CD1c-positive myeloid dendritic cell (primary cell): Measurements from ENCODE around the gene HERC4.

Experiments used
- DNase-seq: peaks from one replicate; pipeline ENCODE4 v3.0.0-alpha.2; 2016; ENCODE audit errors: extremely low spot score

Gene HERC4, protein sequence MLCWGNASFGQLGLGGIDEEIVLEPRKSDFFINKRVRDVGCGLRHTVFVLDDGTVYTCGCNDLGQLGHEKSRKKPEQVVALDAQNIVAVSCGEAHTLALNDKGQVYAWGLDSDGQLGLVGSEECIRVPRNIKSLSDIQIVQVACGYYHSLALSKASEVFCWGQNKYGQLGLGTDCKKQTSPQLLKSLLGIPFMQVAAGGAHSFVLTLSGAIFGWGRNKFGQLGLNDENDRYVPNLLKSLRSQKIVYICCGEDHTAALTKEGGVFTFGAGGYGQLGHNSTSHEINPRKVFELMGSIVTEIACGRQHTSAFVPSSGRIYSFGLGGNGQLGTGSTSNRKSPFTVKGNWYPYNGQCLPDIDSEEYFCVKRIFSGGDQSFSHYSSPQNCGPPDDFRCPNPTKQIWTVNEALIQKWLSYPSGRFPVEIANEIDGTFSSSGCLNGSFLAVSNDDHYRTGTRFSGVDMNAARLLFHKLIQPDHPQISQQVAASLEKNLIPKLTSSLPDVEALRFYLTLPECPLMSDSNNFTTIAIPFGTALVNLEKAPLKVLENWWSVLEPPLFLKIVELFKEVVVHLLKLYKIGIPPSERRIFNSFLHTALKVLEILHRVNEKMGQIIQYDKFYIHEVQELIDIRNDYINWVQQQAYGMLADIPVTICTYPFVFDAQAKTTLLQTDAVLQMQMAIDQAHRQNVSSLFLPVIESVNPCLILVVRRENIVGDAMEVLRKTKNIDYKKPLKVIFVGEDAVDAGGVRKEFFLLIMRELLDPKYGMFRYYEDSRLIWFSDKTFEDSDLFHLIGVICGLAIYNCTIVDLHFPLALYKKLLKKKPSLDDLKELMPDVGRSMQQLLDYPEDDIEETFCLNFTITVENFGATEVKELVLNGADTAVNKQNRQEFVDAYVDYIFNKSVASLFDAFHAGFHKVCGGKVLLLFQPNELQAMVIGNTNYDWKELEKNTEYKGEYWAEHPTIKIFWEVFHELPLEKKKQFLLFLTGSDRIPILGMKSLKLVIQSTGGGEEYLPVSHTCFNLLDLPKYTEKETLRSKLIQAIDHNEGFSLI

DNA sequence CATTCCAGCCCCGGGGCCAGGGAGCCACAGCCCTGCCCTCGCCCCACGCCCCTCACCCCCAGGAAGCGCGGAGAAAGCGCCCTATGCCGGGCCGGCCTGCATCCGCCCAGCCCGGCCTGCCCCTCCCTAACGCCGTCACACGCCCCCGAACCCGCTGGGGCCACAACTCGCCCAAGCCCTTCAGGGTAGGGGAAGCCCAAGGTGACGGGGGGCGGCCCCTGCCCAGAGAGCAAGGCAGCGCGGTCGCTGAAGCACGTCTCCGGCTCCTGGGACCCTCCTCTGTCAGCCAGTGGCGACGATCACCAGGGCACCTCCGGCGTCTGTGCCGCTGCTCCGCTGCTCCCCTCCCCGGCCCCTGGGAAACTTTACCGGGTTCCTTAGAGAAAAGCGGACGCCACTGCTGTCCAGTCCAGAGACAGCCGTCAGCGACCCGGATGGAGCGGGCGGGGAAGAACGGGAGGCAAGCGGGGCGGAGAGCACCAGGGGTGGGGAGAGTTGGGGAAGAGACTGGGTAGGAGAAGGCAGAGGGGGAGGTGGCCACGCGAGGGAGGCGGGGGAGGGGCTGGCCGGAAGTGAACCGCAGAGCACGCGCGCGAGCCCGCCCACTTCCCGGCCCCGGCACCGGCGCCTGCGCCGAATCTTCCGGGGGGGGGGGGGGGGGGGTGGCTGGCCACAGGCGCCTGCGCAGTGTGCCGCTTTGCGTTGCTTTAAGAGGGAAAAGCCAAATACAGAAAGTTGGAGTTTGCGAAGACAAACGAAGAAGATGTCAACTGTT, at the start of gene HERC4:
Gene HERC4, minus strand, starts transcription at position 509 of the 775 bp plus-strand sequence. CDS start 2,175 bp downstream, outside the sequence.
- DNase-seq = peak; percentile 95

DNA sequence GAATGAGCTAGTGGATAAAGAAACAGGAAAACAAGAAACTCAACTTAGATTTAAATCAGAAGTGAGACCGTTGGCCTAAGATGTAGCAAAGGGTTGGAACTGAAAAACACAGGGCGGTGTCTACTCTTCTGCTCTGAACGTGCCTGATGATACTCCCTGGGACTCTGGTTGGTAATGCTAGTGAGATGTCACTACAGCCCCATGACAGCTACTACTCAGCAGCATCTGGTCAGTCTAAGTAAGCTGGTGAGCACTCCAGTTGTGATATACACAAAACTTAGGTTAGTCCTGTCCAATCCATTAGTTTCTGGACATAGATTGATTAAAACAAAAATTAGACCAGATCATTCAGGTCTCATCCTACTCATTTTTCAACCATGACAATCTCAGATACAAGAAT, 49.6 kb upstream of the HERC4 start:
- no peak for DNase-seq

DNA sequence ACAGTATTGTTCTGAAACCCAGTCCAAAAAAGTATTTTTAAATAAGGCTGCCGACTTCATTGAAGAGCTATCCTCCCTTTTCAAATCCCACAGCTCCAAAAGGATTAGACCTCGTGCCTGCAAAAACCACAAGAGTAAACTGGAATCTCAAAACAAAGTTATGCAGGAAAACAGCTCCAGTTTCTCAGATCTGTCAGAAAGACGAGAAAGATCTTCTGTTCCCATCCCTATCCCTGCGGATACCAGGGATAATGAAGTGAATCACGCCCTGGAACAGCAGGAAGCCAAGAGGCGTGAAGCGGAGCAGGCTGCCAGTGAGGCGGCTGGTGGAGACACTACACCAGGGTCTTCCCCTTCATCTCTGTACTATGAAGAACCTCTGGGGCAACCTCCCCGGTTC, 46.8 kb upstream of the HERC4 start:
- no peak for DNase-seq

DNA sequence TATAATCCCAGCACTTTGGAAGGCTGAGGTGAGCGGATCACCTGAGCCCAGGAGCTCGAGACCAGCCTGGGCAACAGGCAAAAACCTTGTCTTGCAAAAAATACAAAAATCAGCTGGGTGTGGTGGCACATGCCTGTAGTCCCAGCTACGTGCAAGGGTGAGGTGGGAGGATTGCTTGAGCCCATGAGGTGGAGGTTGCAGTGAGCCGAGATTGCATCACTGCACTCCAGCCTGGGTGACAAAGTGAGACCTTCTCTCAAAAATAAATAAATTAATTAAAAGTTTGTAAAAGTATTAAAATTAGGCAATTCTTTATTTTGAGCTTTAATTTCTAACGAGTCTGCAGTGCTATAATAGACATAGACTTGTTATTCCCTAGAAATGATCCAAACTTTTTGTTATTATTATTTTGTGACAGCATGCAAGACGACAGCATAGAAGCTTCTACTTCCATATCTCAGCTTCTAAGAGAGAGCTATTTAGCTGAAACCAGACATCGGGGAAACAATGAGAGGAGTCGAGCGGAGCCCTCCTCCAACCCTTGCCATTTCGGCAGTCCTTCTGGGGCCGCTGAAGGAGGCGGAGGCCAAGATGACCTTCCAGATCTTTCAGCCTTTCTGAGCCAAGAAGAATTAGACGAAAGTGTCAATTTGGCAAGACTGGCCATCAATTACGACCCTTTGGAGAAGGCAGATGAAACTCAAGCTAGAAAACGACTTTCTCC, 46.1 kb upstream of the HERC4 start:
- no peak for DNase-seq

DNA sequence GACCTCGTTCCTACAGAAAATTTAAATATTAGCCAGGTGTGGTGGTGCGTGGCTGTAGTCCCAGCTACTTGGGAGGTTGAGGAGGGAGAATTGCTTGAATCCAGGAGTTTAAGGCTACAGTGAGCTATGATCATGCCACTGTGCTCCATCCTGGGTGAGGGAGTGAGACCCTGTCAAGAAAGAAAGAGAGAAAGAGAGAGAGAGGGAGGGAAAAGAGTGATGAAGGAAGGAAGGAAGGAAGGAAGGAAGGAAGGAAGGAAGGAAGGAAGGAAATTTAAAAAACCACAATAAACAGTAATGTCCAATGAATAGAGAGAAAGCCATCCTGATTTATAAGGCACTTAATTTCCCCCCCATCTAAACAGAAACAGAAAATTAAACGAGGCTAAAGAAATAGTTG, 43.6 kb upstream of the HERC4 start:
- DNase-seq = no peak

DNA sequence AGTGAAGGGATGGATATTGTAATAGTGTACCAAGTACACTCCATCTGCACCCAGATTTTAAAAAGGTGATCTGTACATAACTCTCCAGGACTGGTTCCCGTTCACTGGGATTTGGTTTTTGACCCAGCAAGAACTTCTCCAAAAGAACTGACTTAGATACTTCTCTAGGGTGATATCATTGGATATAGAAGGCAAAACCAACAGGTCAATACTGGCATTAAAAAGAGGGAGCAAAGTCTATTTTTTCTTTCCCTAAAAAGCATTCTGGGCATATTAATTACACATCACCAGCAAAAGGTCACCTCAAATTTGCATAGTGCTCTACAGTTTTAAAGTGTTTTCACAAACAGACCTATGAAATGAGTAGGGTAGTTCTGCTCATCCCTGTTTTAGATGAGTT, 37.8 kb upstream of the HERC4 start:
- no peak for DNase-seq

DNA sequence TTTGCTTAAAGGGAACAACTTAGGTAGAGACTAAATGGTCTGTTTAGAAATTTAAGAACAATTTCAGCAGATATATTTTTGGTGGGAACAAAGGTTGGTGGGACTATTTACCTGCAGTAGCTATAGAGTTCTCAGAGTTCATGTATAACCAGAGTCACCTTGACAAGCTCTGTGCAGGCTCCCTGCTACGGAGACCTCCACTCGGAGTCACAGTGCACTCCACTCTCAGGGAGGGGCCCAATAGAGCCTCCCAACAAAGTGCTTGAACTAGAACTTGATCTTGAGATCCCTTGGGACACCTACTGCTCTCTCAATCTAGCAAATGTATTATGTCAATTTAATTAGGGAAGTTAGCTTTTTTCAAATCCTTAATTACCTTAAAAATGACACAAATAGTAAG, 36.5 kb upstream of the HERC4 start:
- no peak for DNase-seq

DNA sequence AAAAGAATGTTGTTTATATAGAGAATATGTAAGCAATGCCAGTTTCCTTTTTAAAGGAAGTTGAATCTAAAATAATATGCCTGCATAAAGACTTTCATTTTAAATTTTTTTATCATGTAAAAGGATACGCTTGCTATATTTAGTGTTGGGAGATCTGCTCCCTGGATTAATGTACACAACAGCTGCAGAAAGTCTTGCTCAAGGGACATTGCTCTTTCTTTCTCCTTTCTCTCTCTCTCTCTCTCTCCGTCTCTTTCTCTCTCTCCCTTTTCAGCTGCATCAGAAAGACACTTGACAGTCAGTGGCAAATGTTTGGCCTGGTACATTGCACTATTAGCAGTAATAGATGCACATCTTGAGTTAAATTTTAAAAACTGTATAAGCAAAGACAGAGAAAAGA, 34.9 kb upstream of the HERC4 start:
- DNase-seq = no peak

DNA sequence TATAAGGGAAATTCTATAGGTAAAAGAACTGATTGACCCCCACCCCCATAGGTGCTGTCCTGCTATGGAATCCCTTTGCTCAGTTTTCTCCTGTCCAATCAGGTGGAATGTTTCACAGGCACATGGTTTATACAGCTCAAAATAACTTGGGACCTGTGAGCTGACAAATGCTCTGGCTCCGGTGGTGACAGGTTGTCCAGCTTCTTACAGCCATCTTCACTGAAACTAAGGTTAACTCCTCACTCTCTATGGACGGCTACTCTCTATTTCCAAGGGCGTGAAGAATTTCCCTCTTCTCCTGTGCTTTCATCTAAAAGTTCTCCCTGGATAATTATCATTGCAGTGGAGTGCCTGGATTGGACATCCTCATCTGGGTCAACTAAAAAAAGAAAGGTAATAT, 34.2 kb upstream of the HERC4 start, which contains the start of gene MYPN:
Gene MYPN, plus strand, starts transcription at position 158 of the 400 bp plus-strand sequence. CDS start 11,951 bp downstream, outside the sequence.
- DNase-seq = no peak

DNA sequence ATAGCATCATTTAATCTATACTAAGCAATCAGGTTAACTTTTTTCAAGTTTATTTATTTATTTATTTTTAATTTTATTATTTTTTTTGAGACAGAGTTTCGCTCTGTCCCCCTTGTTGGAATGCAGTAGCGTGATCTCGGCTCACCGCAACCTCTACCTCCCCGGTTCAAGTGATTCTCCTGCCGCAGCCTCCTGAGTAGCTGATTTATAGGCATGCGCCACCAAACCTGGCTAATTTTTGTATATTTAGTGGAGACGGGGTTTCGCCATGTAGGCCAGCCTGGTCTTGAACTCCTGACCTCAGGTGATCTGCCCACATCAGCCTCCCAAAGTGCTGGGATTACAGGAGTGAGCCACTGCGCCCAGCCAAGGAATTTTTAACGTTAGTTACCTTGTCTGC, 33.6 kb upstream of the HERC4 start:
- DNase-seq = no peak

DNA sequence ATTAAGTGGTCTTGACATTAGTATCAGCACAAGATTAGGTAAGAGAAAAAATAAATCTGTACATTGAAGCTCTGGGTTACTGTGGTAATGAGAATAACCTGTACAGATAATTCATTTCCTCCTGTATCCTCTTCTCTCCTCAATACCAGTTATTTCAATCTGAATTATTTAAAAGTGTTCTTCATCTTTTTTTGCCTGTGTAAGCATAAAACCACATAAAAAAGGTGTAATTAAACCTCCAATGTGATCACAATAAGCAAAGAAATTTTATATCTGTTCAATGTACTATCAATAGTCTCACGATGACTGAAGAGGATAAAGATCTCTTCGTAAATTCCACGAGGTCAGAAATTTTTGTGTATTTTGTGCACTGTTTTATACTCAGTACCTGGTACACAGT, 33.0 kb upstream of the HERC4 start:
- DNase-seq = no peak

DNA sequence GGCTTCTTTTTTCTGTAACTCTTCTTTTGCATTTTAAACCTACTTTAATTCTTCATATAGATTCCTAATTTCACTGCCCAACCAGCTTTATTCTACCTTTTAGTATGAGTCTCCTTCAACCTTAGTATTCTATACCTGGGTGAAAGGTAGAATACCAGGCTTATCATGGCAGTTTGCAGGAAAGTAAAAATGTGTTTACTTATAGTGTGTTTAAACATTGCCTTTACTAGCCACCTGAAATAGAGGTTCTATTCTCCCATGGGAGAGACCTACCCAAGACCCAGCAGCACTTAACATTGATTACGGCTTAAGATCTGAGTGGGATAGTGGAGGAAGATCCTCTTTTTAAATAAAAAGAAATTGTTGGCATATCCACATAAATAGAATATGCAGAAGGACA, 32.6 kb upstream of the HERC4 start:
- DNase-seq = no peak

DNA sequence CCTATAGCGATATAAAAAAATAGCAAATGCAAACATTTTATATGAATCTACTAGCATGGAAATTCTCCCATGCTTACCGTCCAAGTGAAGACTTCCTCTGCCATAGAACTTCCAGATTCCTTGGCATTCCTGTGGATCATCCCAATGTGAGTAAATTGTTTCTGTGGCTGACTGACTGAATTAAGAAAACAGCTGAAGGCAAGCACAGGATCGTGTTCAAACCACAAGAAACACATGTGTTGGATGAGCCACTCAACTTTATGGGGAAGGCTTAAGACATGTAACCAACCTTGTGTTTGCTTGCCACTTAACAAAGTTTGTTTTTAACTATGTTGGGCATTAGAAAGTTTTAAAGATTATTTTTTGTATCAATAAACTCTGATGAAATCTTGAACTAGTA, 31.6 kb upstream of the HERC4 start:
- DNase-seq = no peak

DNA sequence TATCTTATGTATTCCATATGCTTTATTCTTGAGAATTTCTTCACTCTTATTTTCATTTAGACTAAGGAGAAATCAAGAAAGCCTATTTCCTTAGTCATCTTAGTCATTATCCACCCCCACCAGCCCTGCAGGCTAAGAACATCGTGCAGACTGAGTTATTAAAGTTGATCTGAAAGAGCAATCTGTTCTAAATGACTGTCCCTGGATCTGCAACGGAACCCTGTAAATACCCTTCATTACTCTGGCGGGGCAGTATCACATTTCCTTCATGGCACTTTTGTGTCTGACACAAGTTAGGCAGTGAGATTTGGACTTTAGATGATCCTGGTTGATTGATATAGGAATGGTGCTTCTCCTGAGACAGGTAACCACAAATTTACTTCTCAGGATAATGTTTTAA, 30.7 kb upstream of the HERC4 start:
- DNase-seq = no peak

DNA sequence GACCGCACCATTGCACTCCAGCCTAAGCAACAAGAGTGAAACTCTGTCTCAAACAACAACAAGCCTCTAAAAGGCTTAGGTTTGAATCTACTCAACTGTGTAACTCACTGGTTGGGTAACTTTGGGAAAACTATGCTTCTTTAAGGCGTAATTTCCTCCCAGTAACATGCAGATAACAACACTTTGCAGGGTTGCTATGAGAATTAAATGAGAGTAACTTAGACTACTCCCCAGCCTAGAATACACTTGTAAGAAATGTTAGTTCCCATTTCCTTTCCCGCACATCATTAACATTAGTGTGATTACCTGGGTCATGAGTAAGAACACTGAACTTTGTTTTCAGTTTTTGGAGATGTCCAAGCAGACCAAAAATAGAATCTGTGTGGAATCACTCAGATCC, 28.8 kb upstream of the HERC4 start:
- DNase-seq = no peak

DNA sequence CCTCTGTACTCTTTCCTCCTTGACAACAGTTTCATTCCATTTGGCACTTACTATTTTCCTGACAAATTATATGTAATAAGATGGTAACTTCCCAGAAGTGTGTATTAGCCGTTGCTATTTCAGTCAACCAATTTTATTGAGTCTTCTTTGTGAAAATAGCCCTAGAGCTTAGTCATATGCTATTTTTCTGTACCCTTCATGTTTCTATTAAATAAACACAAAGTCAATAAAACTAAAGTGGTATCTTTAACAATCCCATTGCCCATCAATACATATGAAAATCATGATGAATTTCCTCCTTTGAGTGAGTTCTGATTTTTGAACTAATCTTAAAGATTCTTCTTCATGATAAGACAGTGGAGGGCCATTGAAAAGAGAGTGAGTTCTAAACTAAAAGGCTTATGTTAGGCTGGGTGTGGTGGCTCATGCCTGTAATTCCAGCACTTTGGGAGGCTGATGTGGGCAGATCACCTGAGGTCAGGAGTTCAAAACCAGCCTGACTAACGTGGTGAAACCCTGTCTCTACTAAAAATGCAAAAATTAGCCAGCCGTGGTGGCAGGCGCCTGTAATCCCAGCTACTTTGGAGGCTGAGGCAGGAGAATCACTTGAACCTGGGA, 28.3 kb upstream of the HERC4 start:
- no peak for DNase-seq

DNA sequence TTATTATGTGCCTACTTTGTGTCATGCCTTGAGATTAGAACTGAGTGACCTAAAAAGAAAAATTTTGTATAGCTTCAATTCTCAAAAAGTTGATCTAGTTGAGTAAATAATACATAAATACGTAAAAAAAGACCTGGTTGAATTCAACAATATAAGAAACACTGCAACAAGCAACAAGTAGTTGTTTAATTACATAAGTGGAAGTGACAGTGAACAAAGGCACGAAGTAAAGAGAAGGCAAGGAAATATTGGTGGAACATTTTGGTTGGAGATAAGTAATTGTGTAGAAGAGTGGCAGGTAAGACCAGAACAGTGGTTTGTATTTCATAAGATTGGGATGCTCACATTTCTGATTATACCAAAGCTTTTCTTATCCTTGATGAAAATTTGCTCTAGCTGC, 26.0 kb upstream of the HERC4 start:
- no peak for DNase-seq

DNA sequence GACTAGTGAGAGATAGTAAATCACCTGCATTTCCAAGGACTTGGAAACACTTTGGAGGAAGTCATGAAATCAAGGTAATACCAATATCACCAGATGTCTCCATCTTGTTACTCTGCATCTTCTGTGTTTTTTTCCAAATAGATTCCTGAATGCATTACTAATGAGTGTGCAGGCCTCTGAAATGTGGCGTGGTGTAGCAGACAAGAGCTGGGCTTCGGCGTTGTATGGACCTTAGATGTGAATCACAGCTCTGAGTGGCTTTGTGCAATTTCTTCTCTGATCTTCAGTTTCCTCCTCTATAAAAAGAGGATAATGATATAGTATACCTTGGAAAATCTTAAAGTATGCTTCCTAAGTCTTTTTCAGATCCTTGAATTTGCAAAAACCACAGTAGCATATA, 24.7 kb upstream of the HERC4 start:
- DNase-seq = no peak

DNA sequence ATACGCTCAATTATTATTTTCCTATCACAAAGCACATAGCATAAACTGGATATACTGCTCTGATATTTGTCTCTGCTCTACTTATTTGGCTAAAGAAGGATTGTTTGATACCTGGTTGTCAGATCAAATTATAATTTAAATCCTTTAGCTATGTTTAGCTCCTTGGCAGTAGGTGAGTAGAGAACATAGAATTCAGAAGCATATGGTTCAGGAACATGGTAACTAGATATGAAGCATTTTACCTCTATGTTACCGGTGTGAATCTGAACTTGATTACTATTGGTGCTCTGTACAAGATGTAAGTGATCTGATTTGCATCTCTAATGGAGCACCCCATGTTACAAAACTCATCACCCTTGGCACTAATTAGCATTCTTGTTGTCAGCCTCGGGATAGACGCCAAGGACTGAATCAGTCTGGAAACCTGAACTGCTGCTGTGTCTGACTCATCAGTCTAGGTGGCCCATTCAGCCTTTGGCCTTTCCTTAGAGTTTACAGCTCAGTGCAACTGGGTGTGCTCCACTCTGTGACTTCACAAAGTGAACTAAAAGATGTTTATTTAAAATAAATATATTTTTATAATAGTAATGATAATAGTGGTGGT, 21.9 kb upstream of the HERC4 start:
- no peak for DNase-seq

DNA sequence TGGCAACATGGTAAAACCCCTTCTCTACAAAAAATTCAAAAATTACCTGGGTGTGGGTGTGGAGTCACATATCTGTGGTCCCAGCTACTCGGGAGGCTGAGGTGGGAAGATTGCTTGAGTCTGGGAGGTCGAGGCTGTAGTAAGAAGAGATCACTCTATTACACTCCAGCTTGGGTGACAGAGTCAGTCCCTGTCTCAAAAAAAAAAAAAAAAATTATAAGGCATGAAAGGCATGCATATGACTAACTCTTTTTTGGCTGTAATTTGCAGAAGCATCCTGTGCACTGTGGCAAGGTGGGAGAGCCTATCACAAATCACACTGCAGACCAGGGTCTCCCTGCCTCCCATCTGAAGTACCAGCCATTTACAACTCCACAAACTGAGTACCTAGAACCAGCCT, 20.1 kb upstream of the HERC4 start:
- no peak for DNase-seq
